Kidney (tissue), 14 donors: Measurements from ENCODE around the gene C10orf90. TPM values are rescaled to one million over a fixed set of nuclear protein-coding genes. Genes with fewer than 3 reads are reported as not detected.

Experiments
- DNase-seq, 5 donors: peaks; one replicate each; pipeline ENCODE4 v3.0.0-alpha.2; 2013 to 2020
- FAIRE-seq: peaks from 2 replicates; lab custom pipeline; 2012; peaks lifted over from hg19 to GRCh38; lab: Jason Lieb, UNC
- H3K27ac ChIP-seq, 2 donors: one replicate each; pipeline ENCODE4 v1.7.0; 2013; ENCODE audit warnings: low read depth in 2 of 2, low read length in 2 of 2, inconsistent platforms in 1 of 2
- H3K27me3 ChIP-seq: one replicate; pipeline ENCODE4 v1.7.1; 2013; ENCODE audit warnings: low read length, inconsistent platforms; ENCODE audit not compliant: control insufficient read depth, insufficient read depth
- H3K36me3 ChIP-seq, 3 donors: one replicate each; pipeline versions ENCODE4 v1.7.0 to v1.7.1; 2013; ENCODE audit warnings: low read length in 3 of 3, control low read depth in 1 of 3, inconsistent platforms in 1 of 3; ENCODE audit not compliant: insufficient read depth in 3 of 3, control insufficient read depth in 2 of 3
- H3K4me1 ChIP-seq, 3 donors: one replicate each; pipeline versions ENCODE4 v1.7.0 to v1.7.1; 2013; ENCODE audit warnings: low read length in 3 of 3, inconsistent platforms in 1 of 3, low read depth in 1 of 3; ENCODE audit not compliant: control insufficient read depth in 2 of 3, insufficient read depth in 2 of 3
- H3K4me3 ChIP-seq, 3 donors: one replicate each; pipeline versions ENCODE4 v1.7.0 to v1.8.1; 2013; ENCODE audit warnings: low read length in 3 of 3, control low read depth in 1 of 3, inconsistent platforms in 1 of 3
- H3K9ac ChIP-seq, 3 donors: one replicate each; pipeline versions ENCODE4 v1.7.0 to v1.7.1; 2013; ENCODE audit warnings: low read length in 3 of 3, control low read depth in 1 of 3, inconsistent platforms in 1 of 3
- H3K9me3 ChIP-seq, 3 donors: one replicate each; pipeline versions ENCODE4 v1.7.0 to v1.7.1; 2013; ENCODE audit warnings: low read length in 3 of 3, control low read depth in 1 of 3, inconsistent platforms in 1 of 3; ENCODE audit not compliant: control insufficient read depth in 2 of 3, insufficient read depth in 1 of 3
- CTCF ChIP-seq: IDR thresholded peaks from 3 replicates; pipeline ENCODE4 v1.5.1; 2012; ENCODE audit warnings: mild to moderate bottlenecking, moderate library complexity, borderline replicate concordance; ENCODE audit not compliant: insufficient read depth; ENCODE audit errors: extremely low read depth
- intact Hi-C: fragments of 100-400 bp; cut with DNase I; formaldehyde crosslinking; loops from one replicate; pipeline ENCODE4 v1.11.1; 2022
- polyA plus RNA-seq: library from polyadenylated mRNA; stranded (reverse); fragments of 350-450 nt; fragmentation: Illumina TruSeq; extraction: RNeasy Lipid Tissue Mini Kit (QIAGEN cat#74804); gene quantifications from one replicate; pipeline ENCODE4 v1.2.3, GENCODE V29; 2014; ENCODE audit warnings: low read depth, low replicate concordance; ENCODE audit not compliant: insufficient read depth
- total RNA-seq: library from RNA; stranded (reverse); fragmentation: NEBNext Ultra II Directional; extraction: Animal tissue kit (Norgen Biotek cat#: 25700); gene quantifications from one replicate; pipeline ENCODE4 v1.2.1, GENCODE V29; 2021
- donor health status: control.
- donor health status: control.
- donor health status: control.
- donor health status: control.
- donor health status: control.
- donor health status: DM: yes; HTN: yes; CAD: no.
- donor health status: Normal renal cell carcinoma (clear cell type).

The C10orf90 gene
- total and polyA plus RNA-seq, 2 donors from 2014 or later, result 0.30 TPM; not detected in 1

DNA sequence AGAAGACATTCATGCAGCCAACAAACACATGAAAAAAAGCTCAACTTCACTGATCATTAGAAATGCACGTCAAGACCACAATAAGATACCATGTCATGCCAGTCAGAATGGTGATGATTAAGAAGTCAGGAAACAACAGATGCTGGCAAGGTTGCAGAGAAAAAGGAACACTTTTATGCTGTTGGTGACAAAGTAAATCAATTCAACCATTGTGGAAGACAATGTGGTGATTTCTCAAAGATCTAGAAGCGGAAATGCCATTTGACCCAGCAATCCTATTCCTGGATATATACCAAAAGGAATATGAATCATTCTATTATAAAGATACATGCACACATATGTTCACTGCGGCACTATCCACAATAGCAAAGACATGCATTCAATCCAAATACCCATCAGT, 77.6 kb downstream of the C10orf90 start:
- TF ChIP-seq CTCF, result no peak
- H3K36me3 ChIP-seq, result no peaks in the 10 kb centered on the region
- H3K27ac ChIP-seq, result no peak overlapping the region
- H3K4me1 ChIP-seq, result no peaks in the 10 kb centered on the region
- intact Hi-C loops, result no loop called here
- H3K27me3 ChIP-seq, result no peaks in the 10 kb centered on the region
- H3K4me3 ChIP-seq, result no peak overlapping the region
- no peak overlapping the region for H3K9ac ChIP-seq
- DNase-seq, result no peak
- FAIRE-seq, result no peak
- no peaks in the 10 kb centered on the region for H3K9me3 ChIP-seq

GRCh38 chr10:126588024-126588423, 82.5 kb downstream of the C10orf90 start:
- intact Hi-C loops, result no loop called here
- Histone ChIP-seq H3K9me3 (no peaks in the 10 kb centered on the region), H3K36me3 (no peaks in the 10 kb centered on the region), H3K4me1 (no peaks in the 10 kb centered on the region), H3K27me3 (no peaks in the 10 kb centered on the region), H3K4me3 (no peak overlapping the region), H3K9ac (no peak overlapping the region), H3K27ac (no peak overlapping the region)
- TF ChIP-seq CTCF, result no peak
- FAIRE-seq, result no peak
- DNase-seq, result no peak

DNA sequence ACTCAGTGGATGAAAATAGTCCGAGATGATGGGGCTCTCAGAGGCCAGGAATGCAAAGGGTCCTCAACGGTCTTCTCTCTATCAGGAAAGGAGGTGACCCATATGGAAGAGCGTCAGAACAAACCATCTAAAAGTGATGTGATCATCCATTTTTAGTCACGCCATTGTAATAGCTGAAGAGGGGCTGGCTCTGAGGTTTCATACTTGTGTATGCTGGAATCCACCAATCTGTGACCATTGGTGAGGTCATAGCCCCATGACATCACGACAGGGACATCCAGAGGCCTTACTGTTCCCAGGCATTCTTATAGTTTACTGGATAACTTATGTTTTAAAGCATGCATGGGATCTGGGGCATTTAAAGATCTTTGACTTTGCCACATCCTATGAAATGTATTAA, 83.6 kb downstream of the C10orf90 start:
- H3K27me3 ChIP-seq, result no peaks in the 10 kb centered on the region
- intact Hi-C loops, result no loop called here
- no peaks in the 10 kb centered on the region for H3K9me3 ChIP-seq
- DNase-seq, result no peak
- no peaks in the 10 kb centered on the region for H3K36me3 ChIP-seq
- TF ChIP-seq CTCF, result no peak
- no peak overlapping the region for H3K9ac ChIP-seq
- no peak for FAIRE-seq
- no peak overlapping the region for H3K27ac ChIP-seq
- no peaks in the 10 kb centered on the region for H3K4me1 ChIP-seq
- no peak overlapping the region for H3K4me3 ChIP-seq

DNA sequence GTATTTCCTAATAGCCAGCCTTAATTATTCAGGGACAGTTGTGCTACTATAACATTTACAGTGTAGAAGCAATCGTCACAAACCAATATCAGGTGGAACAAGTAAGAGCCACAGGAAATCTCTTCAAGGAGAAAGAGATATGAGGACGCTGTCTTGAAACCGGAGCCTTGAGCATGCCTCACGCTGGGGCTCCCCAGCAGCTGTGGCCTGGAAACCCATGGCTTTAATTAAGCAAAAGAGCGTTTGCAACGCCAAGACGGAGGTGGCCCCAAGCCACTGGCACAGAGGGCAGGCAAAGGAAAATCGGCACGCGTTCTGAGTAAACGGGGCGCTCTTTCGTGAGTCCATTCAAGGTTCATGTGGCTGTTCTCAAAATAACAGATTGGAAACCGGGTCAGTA, 84.4 kb downstream of the C10orf90 start:
- Histone ChIP-seq H3K4me1 (no peaks in the 10 kb centered on the region), H3K27me3 (no peaks in the 10 kb centered on the region), H3K27ac (no peak overlapping the region), H3K36me3 (no peaks in the 10 kb centered on the region), H3K9ac (no peak overlapping the region), H3K4me3 (no peak overlapping the region), H3K9me3 (no peaks in the 10 kb centered on the region)
- no peak for DNase-seq
- no peak for FAIRE-seq
- intact Hi-C loops, result no loop called here
- TF ChIP-seq CTCF, result no peak
